Jurkat, Clone E6-1 (cell line): Measurements from ENCODE around the gene BARX1.

Experiments used
- DNase-seq: peaks from one replicate; pipeline ENCODE4 v3.0.0-alpha.2; 2011; ENCODE audit warnings: low read depth, low spot score
- H3K4me3 ChIP-seq: 2 replicates; pipeline ENCODE4 v1.5.1; 2011; ENCODE audit warnings: mild to moderate bottlenecking, low read length, control low read depth, moderate library complexity

The BARX1 gene

GRCh38 chr9:93954434-93955061 is 607 bp downstream of the BARX1 start:
- H3K4me3 ChIP-seq = no peak overlapping the region
- DNase-seq = no peak

- H3K4me3 ChIP-seq = no peak overlapping the region
- no peak for DNase-seq
These were observed 1.4 kb downstream of the BARX1 start for GRCh38 chr9:93953496-93954433.

GRCh38 chr9:93952784-93953495 is 2.2 kb downstream of the BARX1 start:
- DNase-seq = no peak
- no peak overlapping the region for H3K4me3 ChIP-seq

- H3K4me3 ChIP-seq = no peak overlapping the region
These were observed 2.9 kb downstream of the BARX1 start for GRCh38 chr9:93952119-93952783.

GRCh38 chr9:93951655-93952118 is 3.5 kb downstream of the BARX1 start:
- no peak overlapping the region for H3K4me3 ChIP-seq
- DNase-seq = no peak

More at GRCh38 chr9:93952119-93952783, 2.9 kb downstream of the BARX1 start:
- no peak for DNase-seq

- H3K4me3 ChIP-seq = no peak overlapping the region
- no peak for DNase-seq
These were observed 4.2 kb downstream of the BARX1 start for GRCh38 chr9:93950619-93951601.

GRCh38 chr9:93949694-93950449 is 5.3 kb downstream of the BARX1 start:
- H3K4me3 ChIP-seq = no peak overlapping the region
- DNase-seq = no peak

- no peak for DNase-seq
- no peak overlapping the region for H3K4me3 ChIP-seq
These were observed 6.0 kb downstream of the BARX1 start for GRCh38 chr9:93949073-93949693.

- H3K4me3 ChIP-seq = no peak overlapping the region
These were observed 6.6 kb downstream of the BARX1 start for GRCh38 chr9:93948441-93949072.

GRCh38 chr9:93947409-93948070 is 7.6 kb downstream of the BARX1 start:
- H3K4me3 ChIP-seq = no peak overlapping the region
- no peak for DNase-seq

More at GRCh38 chr9:93948441-93949072, 6.6 kb downstream of the BARX1 start:
- DNase-seq = no peak

- H3K4me3 ChIP-seq = no peak overlapping the region
- no peak for DNase-seq
These were observed 8.8 kb downstream of the BARX1 start for GRCh38 chr9:93946338-93946712.

- H3K4me3 ChIP-seq = no peak overlapping the region
- DNase-seq = no peak
These were observed 9.5 kb downstream of the BARX1 start for GRCh38 chr9:93945400-93946337.

GRCh38 chr9:93944011-93944410 is 11.1 kb downstream of the BARX1 start:
- DNase-seq = no peak
- H3K4me3 ChIP-seq = no peak overlapping the region

GRCh38 chr9:93942161-93942560 is 13.0 kb downstream of the BARX1 start:
- no peak for DNase-seq

GRCh38 chr9:93941493-93941892 is 13.7 kb downstream of the BARX1 start:
- no peak overlapping the region for H3K4me3 ChIP-seq
- DNase-seq = no peak

More at GRCh38 chr9:93942161-93942560, 13.0 kb downstream of the BARX1 start:
- H3K4me3 ChIP-seq = no peak overlapping the region
